ENCODE data around the gene PHF21B. TPM values are rescaled to one million over a fixed set of nuclear protein-coding genes. Genes with fewer than 3 reads are reported as not detected.

PHF21B gene
- total and polyA plus RNA-seq, 2 donors (not counting 1 experiment from before 2014, with no cell fraction given): 0.17 TPM; not detected in 1

DNA sequence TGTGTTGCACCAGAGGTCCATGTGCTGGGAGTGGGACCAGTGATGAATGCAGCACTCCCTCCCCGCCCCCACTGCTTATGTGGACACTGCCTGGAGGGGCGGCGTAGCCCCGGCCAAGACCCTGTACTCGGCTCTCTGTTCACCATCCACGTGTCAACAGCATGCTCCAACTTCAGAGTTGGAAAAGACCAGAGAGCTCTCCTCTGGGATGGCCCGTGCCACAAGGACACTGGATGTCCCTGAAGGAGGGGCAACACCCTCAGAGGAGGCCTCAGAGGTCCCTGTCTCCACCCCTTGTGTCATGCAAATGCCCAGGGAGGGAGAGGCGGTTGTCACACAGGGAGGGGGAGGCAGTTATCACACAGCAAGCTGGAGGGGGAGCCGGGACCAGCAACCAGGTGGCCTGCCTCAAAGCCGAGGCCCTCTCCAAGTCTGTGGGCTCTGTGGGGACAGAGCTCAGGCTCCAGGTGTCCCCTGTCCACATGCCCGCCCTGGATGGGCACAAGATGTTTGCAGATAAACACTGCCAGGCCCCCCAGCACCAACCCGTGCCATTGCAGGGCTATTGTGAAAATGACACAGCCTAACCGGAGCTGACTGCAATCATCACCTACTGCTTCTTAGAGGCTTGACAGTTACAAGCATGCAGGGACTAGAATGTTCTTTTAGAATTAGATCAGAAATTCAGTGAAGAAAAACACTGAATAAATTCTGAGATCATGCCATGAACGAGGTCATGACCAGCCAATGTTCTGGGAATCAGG is 121.1 kb downstream of the PHF21B start:
- Histone ChIP-seq H4K20me1 (ENCODE audit: control insufficient read depth, extremely low read depth, insufficient read depth, low read length) (no peaks in the 10 kb centered on the region), H3K36me3 (ENCODE audit: control insufficient read depth, insufficient read depth, low read length) (no peaks in the 10 kb centered on the region), H3K4me2 (ENCODE audit: extremely low read depth, insufficient read depth, low read length) (no peak overlapping the region), H3K4me3 (replicated peaks in 1 of 4; ENCODE audit: control extremely low read depth in 1 of 4, insufficient read depth in 1 of 4, low read depth in 3 of 4, low read length in 4 of 4) (no peak overlapping the region), H3K4me1 (ENCODE audit: control insufficient read depth, extremely low read depth, insufficient read depth, low read length) (no peaks in the 10 kb centered on the region), H3K27me3 (ENCODE audit: control insufficient read depth, insufficient read depth, low read length) (no peaks in the 10 kb centered on the region), H3K79me2 (ENCODE audit: control insufficient read depth, insufficient read depth, low read length) (no peaks in the 10 kb centered on the region), H3K9me3 (ENCODE audit: control insufficient read depth, insufficient read depth, low read depth, low read length) (no peaks in the 10 kb centered on the region), H3K9ac (ENCODE audit: insufficient read depth, low read length) (no peak overlapping the region), H2AFZ (ENCODE audit: low read length) (no peak overlapping the region), H3K27ac (ENCODE audit: insufficient read depth, low read length) (no peak overlapping the region)
- no peak for DNase-seq (ENCODE audit: low read depth in 2 of 2)
- TF ChIP-seq EZH2 (IDR thresholded peaks at IDR 0.05; ENCODE audit: low read length, missing control alignments): no peak
- TF ChIP-seq, protein P1, sequence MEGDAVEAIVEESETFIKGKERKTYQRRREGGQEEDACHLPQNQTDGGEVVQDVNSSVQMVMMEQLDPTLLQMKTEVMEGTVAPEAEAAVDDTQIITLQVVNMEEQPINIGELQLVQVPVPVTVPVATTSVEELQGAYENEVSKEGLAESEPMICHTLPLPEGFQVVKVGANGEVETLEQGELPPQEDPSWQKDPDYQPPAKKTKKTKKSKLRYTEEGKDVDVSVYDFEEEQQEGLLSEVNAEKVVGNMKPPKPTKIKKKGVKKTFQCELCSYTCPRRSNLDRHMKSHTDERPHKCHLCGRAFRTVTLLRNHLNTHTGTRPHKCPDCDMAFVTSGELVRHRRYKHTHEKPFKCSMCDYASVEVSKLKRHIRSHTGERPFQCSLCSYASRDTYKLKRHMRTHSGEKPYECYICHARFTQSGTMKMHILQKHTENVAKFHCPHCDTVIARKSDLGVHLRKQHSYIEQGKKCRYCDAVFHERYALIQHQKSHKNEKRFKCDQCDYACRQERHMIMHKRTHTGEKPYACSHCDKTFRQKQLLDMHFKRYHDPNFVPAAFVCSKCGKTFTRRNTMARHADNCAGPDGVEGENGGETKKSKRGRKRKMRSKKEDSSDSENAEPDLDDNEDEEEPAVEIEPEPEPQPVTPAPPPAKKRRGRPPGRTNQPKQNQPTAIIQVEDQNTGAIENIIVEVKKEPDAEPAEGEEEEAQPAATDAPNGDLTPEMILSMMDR (conservative IDR thresholded peaks at IDR 0.05 in 1 of 2, IDR thresholded peaks at IDR 0.05 in 1 of 2; ENCODE audit: low read depth in 1 of 2, low read length in 2 of 2): no peak

- H4K20me1 ChIP-seq (ENCODE audit: control insufficient read depth, extremely low read depth, insufficient read depth, low read length): no peaks in the 10 kb centered on the region
- no peaks in the 10 kb centered on the region for H3K4me1 ChIP-seq (ENCODE audit: control insufficient read depth, extremely low read depth, insufficient read depth, low read length)
- no peak overlapping the region for H3K9ac ChIP-seq (ENCODE audit: insufficient read depth, low read length)
- no peak overlapping the region for H3K4me3 ChIP-seq (replicated peaks in 1 of 4; ENCODE audit: control extremely low read depth in 1 of 4, insufficient read depth in 1 of 4, low read depth in 3 of 4, low read length in 4 of 4)
- no peaks in the 10 kb centered on the region for H3K9me3 ChIP-seq (ENCODE audit: control insufficient read depth, insufficient read depth, low read depth, low read length)
- H3K4me2 ChIP-seq (ENCODE audit: extremely low read depth, insufficient read depth, low read length): no peak overlapping the region
- no peak for TF ChIP-seq EZH2 (IDR thresholded peaks at IDR 0.05; ENCODE audit: low read length, missing control alignments)
- TF ChIP-seq, protein P1 (conservative IDR thresholded peaks at IDR 0.05 in 1 of 2, IDR thresholded peaks at IDR 0.05 in 1 of 2; ENCODE audit: low read depth in 1 of 2, low read length in 2 of 2): no peak
- no peak overlapping the region for H2AFZ ChIP-seq (ENCODE audit: low read length)
- no peak overlapping the region for H3K27ac ChIP-seq (ENCODE audit: insufficient read depth, low read length)
- no peaks in the 10 kb centered on the region for H3K79me2 ChIP-seq (ENCODE audit: control insufficient read depth, insufficient read depth, low read length)
- H3K27me3 ChIP-seq (ENCODE audit: control insufficient read depth, insufficient read depth, low read length): no peaks in the 10 kb centered on the region
- H3K36me3 ChIP-seq (ENCODE audit: control insufficient read depth, insufficient read depth, low read length): no peaks in the 10 kb centered on the region
- DNase-seq (ENCODE audit: low read depth in 2 of 2): no peak
Observed at GRCh38 chr22:44887941-44888366, 121.9 kb downstream of the PHF21B start.

- H3K9me3 ChIP-seq (ENCODE audit: control insufficient read depth, insufficient read depth, low read depth, low read length): no peaks in the 10 kb centered on the region
- DNase-seq (ENCODE audit: low read depth in 2 of 2): no peak
- no peaks in the 10 kb centered on the region for H3K36me3 ChIP-seq (ENCODE audit: control insufficient read depth, insufficient read depth, low read length)
- no peak overlapping the region for H3K27ac ChIP-seq (ENCODE audit: insufficient read depth, low read length)
- H3K27me3 ChIP-seq (ENCODE audit: control insufficient read depth, insufficient read depth, low read length): no peaks in the 10 kb centered on the region
- no peaks in the 10 kb centered on the region for H4K20me1 ChIP-seq (ENCODE audit: control insufficient read depth, extremely low read depth, insufficient read depth, low read length)
- H3K4me3 ChIP-seq (replicated peaks in 1 of 4; ENCODE audit: control extremely low read depth in 1 of 4, insufficient read depth in 1 of 4, low read depth in 3 of 4, low read length in 4 of 4): no peak overlapping the region
- no peak overlapping the region for H2AFZ ChIP-seq (ENCODE audit: low read length)
- H3K4me2 ChIP-seq (ENCODE audit: extremely low read depth, insufficient read depth, low read length): no peak overlapping the region
- no peak for TF ChIP-seq EZH2 (IDR thresholded peaks at IDR 0.05; ENCODE audit: low read length, missing control alignments)
- TF ChIP-seq, protein P1 (conservative IDR thresholded peaks at IDR 0.05 in 1 of 2, IDR thresholded peaks at IDR 0.05 in 1 of 2; ENCODE audit: low read depth in 1 of 2, low read length in 2 of 2): no peak
- H3K9ac ChIP-seq (ENCODE audit: insufficient read depth, low read length): no peak overlapping the region
- no peaks in the 10 kb centered on the region for H3K79me2 ChIP-seq (ENCODE audit: control insufficient read depth, insufficient read depth, low read length)
- no peaks in the 10 kb centered on the region for H3K4me1 ChIP-seq (ENCODE audit: control insufficient read depth, extremely low read depth, insufficient read depth, low read length)
Observed at GRCh38 chr22:44885806-44886360, 123.9 kb downstream of the PHF21B start.
